Measurements from ENCODE around the gene SCNN1A.

Gene SCNN1A

GRCh38 chr12:6315704-6316597 lies 59.4 kb downstream of the SCNN1A start:
- no peak overlapping the region for H3K4me3 ChIP-seq (ENCODE audit: low read depth, low read length)
- ChIA-PET POLR2A (interaction anchor here (1.1 kb wide), 1 partner anchor 11 kb away, joined by 3 read pairs; no protein-coding TSS in a partner anchor), CTCF (interaction anchor here (0.9 to 1.9 kb wide), 2 partner anchors 9 to 149 kb away, joined by 3 to 4 read pairs; no protein-coding TSS in a partner anchor)
- TF ChIP-seq CTCF (IDR thresholded peaks at IDR 0.05; ENCODE audit: insufficient read depth, low read length, missing control alignments) = no peak
- no peak for DNase-seq (ENCODE audit: low read depth, low spot score)

GRCh38 chr12:6315184-6315583 lies 60.2 kb downstream of the SCNN1A start:
- TF ChIP-seq CTCF (IDR thresholded peaks at IDR 0.05; ENCODE audit: insufficient read depth, low read length, missing control alignments) = no peak
- POLR2A ChIA-PET = no interaction called here
- no peak for DNase-seq (ENCODE audit: low read depth, low spot score)
- CTCF ChIA-PET = interaction anchor here (0.9 kb wide), 1 partner anchor 150 kb away, joined by 3 read pairs; no protein-coding TSS in a partner anchor
- no peak overlapping the region for H3K4me3 ChIP-seq (ENCODE audit: low read depth, low read length)

GRCh38 chr12:6314776-6315175 lies 60.6 kb downstream of the SCNN1A start:
- TF ChIP-seq CTCF (IDR thresholded peaks at IDR 0.05; ENCODE audit: insufficient read depth, low read length, missing control alignments) = no peak
- DNase-seq (ENCODE audit: low read depth, low spot score) = no peak
- CTCF ChIA-PET = interaction anchor here (0.9 kb wide), 1 partner anchor 150 kb away, joined by 3 read pairs; no protein-coding TSS in a partner anchor
- no peak overlapping the region for H3K4me3 ChIP-seq (ENCODE audit: low read depth, low read length)
- POLR2A ChIA-PET = no interaction called here

- CTCF ChIA-PET = interaction anchor here (0.7 to 3.4 kb wide), 3 partner anchors 9 to 152 kb away, joined by 3 to 12 read pairs (median 3); no protein-coding TSS in a partner anchor
- DNase-seq (ENCODE audit: low read depth, low spot score) = no peak
- no peak overlapping the region for H3K4me3 ChIP-seq (ENCODE audit: low read depth, low read length)
- POLR2A ChIA-PET = no interaction called here
- no peak for TF ChIP-seq CTCF (IDR thresholded peaks at IDR 0.05; ENCODE audit: insufficient read depth, low read length, missing control alignments)
These were observed 61.9 kb downstream of the SCNN1A start for GRCh38 chr12:6313326-6313940.

- no peak for TF ChIP-seq CTCF (IDR thresholded peaks at IDR 0.05; ENCODE audit: insufficient read depth, low read length, missing control alignments)
- no peak overlapping the region for H3K4me3 ChIP-seq (ENCODE audit: low read depth, low read length)
- CTCF ChIA-PET = interaction anchor here (0.7 to 3.4 kb wide), 3 partner anchors 10 to 152 kb away, joined by 3 to 12 read pairs (median 3); no protein-coding TSS in a partner anchor
- POLR2A ChIA-PET = no interaction called here
- no peak for DNase-seq (ENCODE audit: low read depth, low spot score)
These were observed 62.6 kb downstream of the SCNN1A start for GRCh38 chr12:6312529-6313325.
